Cardiac muscle cell (in vitro differentiated cells and primary cell): ENCODE data around the gene MAN1C1. TPM values are rescaled to one million over a fixed set of nuclear protein-coding genes. Genes with fewer than 3 reads are reported as not detected.

Experiments used
- DNase-seq, 2 donors: peaks; one replicate each; pipeline versions ENCODE4 v3.0.0 to v3.0.0-alpha.2; 2010 to 2017; ENCODE audit warnings: low read depth in 1 of 2, low spot score in 1 of 2
- H3K27ac ChIP-seq: fragments of 200-600 bp; sonication (generic); 2 replicates; pipeline ENCODE4 v1.5.1; 2016
- H3K27me3 ChIP-seq: fragments of 200-600 bp; sonication (generic); 2 replicates; pipeline ENCODE4 v1.6.0; 2016; ENCODE audit warnings: control low read depth
- H3K36me3 ChIP-seq: fragments of 200-600 bp; sonication (generic); 2 replicates; pipeline ENCODE4 v1.5.1; 2016; ENCODE audit warnings: control low read depth
- H3K4me1 ChIP-seq: fragments of 200-600 bp; sonication (generic); 2 replicates; pipeline ENCODE4 v1.8.1; 2017; ENCODE audit warnings: low read depth, mild to moderate bottlenecking, mixed run types
- H3K4me3 ChIP-seq: fragments of 200-600 bp; sonication (generic); 2 replicates; pipeline ENCODE4 v1.5.1; 2016; ENCODE audit warnings: mild to moderate bottlenecking
- H3K9me3 ChIP-seq: fragments of 200-600 bp; sonication (generic); 2 replicates; pipeline ENCODE4 v1.5.1; 2017; ENCODE audit warnings: low read depth, mild to moderate bottlenecking, control low read depth
- polyA plus RNA-seq: library from polyadenylated mRNA; unstranded; fragments of >200 nt; fragmentation: Nextera tagmentation; extraction: Ambion mirVana; gene quantifications from 2 replicates; pipeline ENCODE4 v1.2.1, GENCODE V29; 2016
- total RNA-seq: library from RNA; depleted of rRNA; stranded (reverse); fragments of >200 nt; gene quantifications from 2 replicates; pipeline ENCODE4 v1.2.3, GENCODE V29; 2016
- TF ChIP-seq, protein P1 (sequence below): IDR thresholded peaks from 2 replicates; pipeline ENCODE4 v1.5.1; 2012; ENCODE audit warnings: low read depth, mild to moderate bottlenecking, low read length

Gene MAN1C1
- total and polyA plus RNA-seq, 2 experiments from 2014 or later, result 88.8 to 118 TPM

DNA sequence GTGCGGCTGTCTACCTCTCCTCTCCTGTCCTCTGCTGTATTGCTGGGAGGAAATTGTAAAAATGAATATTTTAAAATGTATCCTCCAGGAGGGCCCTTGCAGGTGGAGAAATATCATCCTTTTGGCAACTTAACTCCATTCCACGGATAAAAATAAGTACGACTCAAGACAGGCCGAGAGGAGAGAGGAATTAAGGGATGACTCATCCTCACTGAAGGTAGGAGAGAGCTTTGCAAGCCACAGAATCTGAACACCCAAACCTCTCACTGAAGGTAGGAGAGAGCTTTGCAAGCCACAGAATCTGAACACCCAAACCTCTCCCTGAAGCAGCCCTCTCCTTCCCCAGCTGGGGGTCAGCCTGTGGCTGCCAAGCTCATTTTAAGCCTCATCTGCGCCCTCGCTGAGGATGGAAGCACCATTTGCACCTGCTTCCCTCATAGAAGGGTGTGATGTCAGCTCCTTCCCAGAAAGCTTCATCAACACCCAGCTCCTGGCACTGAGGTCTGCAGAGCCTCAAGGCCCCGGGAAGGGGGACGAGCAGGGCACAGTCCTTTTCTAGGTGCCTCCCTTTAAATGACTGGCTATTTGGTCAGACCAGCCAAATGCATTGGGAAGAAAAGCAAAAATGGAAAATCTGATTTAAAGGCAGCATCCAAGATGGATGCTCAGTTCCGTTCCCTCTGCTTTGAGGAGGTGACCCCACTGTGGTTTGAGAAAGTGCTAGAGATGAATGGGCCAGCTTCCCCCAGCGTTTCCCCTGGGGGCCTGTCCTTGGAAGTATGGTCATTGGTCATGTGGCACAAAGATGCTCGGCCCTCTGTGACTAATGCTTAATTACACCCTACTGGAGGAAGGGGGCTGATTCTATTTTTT, 170.5 kb downstream of the MAN1C1 start:
- Histone ChIP-seq H3K27me3 (no peaks in the 10 kb centered on the region), H3K4me1 (peaks cover 46% of the 10 kb centered on the region), H3K9me3 (no peaks in the 10 kb centered on the region), H3K27ac (peak overlapping the region; percentile 4), H3K36me3 (no peaks in the 10 kb centered on the region), H3K4me3 (no peak overlapping the region)
- no peak for DNase-seq
- TF ChIP-seq, protein P1, sequence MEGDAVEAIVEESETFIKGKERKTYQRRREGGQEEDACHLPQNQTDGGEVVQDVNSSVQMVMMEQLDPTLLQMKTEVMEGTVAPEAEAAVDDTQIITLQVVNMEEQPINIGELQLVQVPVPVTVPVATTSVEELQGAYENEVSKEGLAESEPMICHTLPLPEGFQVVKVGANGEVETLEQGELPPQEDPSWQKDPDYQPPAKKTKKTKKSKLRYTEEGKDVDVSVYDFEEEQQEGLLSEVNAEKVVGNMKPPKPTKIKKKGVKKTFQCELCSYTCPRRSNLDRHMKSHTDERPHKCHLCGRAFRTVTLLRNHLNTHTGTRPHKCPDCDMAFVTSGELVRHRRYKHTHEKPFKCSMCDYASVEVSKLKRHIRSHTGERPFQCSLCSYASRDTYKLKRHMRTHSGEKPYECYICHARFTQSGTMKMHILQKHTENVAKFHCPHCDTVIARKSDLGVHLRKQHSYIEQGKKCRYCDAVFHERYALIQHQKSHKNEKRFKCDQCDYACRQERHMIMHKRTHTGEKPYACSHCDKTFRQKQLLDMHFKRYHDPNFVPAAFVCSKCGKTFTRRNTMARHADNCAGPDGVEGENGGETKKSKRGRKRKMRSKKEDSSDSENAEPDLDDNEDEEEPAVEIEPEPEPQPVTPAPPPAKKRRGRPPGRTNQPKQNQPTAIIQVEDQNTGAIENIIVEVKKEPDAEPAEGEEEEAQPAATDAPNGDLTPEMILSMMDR, result no peak

DNA sequence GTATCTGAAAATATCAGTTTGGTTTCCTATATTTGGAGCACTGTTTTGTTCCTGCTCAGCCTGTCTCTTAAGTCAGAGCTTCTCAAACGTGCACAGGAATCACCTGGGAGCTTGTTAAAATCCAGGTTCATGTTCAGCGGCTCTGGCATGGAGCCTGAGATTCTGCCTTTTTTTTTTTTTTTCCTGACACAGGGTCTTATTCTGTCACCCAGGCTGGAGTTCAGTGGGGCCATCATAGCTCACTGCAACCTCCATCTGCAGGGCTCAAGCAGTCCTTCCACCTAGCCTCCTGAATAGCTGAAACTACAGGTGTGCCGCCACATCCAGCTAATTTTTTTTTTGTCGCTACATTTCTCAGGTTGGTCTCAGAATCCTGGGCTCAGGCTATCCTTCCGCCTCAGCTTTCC, 171.2 kb downstream of the MAN1C1 start:
- TF ChIP-seq, protein P1, result no peak
- H3K36me3 ChIP-seq, result no peaks in the 10 kb centered on the region
- no peak overlapping the region for H3K27ac ChIP-seq
- no peaks in the 10 kb centered on the region for H3K27me3 ChIP-seq
- peaks cover 45% of the 10 kb centered on the region for H3K4me1 ChIP-seq
- no peak overlapping the region for H3K4me3 ChIP-seq
- no peak for DNase-seq
- no peaks in the 10 kb centered on the region for H3K9me3 ChIP-seq

DNA sequence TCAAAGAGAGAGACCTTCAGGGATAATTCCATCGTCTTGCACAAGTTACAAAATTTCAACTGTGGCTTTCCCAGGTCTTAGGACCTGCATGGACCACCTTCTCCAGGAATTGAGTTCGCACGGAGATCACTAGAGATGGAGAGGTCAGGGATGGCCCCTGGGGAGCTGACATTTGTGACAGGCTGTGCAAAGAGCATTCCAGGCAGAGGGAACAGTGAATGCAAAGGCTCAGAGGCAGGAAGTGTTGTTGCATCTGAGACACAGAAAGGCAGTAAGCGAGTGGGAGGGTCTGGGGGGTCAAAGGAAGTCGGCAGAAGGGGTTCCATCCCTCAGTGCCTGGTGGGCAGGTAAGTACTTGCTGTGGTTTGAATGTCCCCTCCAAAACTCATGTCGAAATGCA, 173.9 kb downstream of the MAN1C1 start:
- Histone ChIP-seq H3K27me3 (no peaks in the 10 kb centered on the region), H3K9me3 (no peaks in the 10 kb centered on the region), H3K4me3 (no peak overlapping the region), H3K36me3 (no peaks in the 10 kb centered on the region), H3K4me1 (peaks cover 24% of the 10 kb centered on the region), H3K27ac (no peak overlapping the region)
- DNase-seq, result no peak
- TF ChIP-seq, protein P1, result no peak

DNA sequence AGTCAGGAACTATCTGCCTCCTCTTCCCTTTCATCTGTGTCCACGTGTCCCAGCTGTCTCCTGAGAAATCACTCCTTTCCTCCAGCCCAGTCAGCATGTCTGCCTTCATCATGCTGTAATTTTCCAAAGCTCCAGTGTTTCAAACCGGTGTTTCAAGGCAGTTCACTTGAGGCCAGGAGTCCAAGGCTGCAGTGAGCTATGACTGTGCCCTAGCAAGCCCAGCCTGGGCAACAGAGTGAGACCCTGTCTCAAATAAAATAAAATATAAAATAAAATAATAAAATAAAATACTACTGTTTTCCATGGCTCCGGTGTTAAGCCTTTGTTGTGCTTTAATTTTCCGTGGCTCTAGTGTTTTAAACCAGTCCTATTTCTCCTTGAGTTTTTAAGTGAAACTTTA, 175.5 kb downstream of the MAN1C1 start:
- TF ChIP-seq, protein P1, result no peak
- H3K27ac ChIP-seq, result no peak overlapping the region
- H3K4me1 ChIP-seq, result peaks cover 16% of the 10 kb centered on the region
- H3K27me3 ChIP-seq, result no peaks in the 10 kb centered on the region
- no peaks in the 10 kb centered on the region for H3K9me3 ChIP-seq
- H3K36me3 ChIP-seq, result no peaks in the 10 kb centered on the region
- no peak overlapping the region for H3K4me3 ChIP-seq
- no peak for DNase-seq

DNA sequence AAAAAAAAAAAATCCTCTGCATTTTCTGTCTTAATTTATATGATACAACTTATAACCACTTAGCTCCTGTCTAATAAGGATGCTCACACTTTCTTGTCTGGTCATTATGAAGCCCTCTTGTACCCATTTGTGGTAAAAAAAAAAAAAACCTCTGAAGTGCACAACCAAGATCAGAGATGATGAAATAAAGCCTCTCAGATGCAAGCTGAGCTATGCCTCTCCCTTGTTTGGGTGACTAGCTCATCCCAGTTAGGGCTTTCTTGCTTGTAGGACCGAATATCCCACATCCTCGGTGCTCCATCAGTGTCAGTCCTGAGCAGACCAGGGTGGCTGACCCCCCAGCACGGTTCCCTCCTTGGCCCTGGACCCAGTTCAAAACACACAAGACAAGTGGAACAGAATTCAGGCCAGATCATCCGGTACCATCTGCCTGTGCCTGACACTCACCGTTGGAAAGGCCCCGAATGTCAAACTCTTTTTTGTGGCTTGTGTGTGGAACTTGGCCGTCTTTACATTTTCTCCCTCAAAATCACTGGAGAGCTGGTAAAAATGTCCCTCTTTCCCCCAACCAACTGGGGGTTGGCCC, 177.1 kb downstream of the MAN1C1 start:
- TF ChIP-seq, protein P1, result no peak
- H3K9me3 ChIP-seq, result no peaks in the 10 kb centered on the region
- H3K4me1 ChIP-seq, result peaks cover 22% of the 10 kb centered on the region
- no peaks in the 10 kb centered on the region for H3K27me3 ChIP-seq
- no peak overlapping the region for H3K27ac ChIP-seq
- no peak for DNase-seq
- no peaks in the 10 kb centered on the region for H3K36me3 ChIP-seq
- H3K4me3 ChIP-seq, result no peak overlapping the region
